HFFc6 (cell line): ENCODE results near the gene MMP20. TPM values are rescaled to one million over a fixed set of nuclear protein-coding genes. Genes with fewer than 3 reads are reported as not detected.

Source experiments
- DNase-seq: peaks from one replicate; pipeline ENCODE4 v3.0.0-alpha.2; 2018
- H3K27ac Mint-ChIP-seq: 2 replicates; pipeline ENCODE4 v1.8.0; 2020; ENCODE audit warnings: mild to moderate bottlenecking, mixed read lengths
- H3K27me3 Mint-ChIP-seq: 2 replicates; pipeline ENCODE4 v1.8.0; 2021; ENCODE audit warnings: mild to moderate bottlenecking, moderate library complexity, mixed read lengths; ENCODE audit not compliant: insufficient read depth
- H3K36me3 Mint-ChIP-seq: 2 replicates; pipeline ENCODE4 v1.8.0; 2021; ENCODE audit warnings: low read depth, mixed read lengths
- H3K4me1 Mint-ChIP-seq: 2 replicates; pipeline ENCODE4 v1.8.0; 2020; ENCODE audit warnings: low read depth, mixed read lengths
- H3K4me3 Mint-ChIP-seq: 2 replicates; pipeline ENCODE4 v1.8.0; 2020; ENCODE audit warnings: mild to moderate bottlenecking, moderate library complexity, mixed read lengths
- H3K9me3 Mint-ChIP-seq: 2 replicates; pipeline ENCODE4 v1.8.0; 2020; ENCODE audit warnings: mild to moderate bottlenecking, mixed read lengths
- total RNA-seq, 6 experiments: library from RNA; stranded (reverse); fragmentation: NEBNext Ultra II Directional; extraction: Animal tissue kit (Norgen Biotek cat#: 25700); gene quantifications; 2 replicates in 1 of 6; 3 replicates in 5 of 6; pipeline ENCODE4 v1.2.3, GENCODE V29; 2021
- TF ChIP-seq, protein P1 (sequence below): fragments of 200-600 bp; sonication (generic); IDR thresholded peaks from 2 replicates; pipeline ENCODE4 v1.5.0; 2021; ENCODE audit warnings: antibody characterized with exemption, mild to moderate bottlenecking

MMP20 gene
- total RNA-seq, 6 experiments from 2014 or later, result not detected

GRCh38 chr11:102647430-102647829, 22.3 kb upstream of the MMP20 start:
- Mint-ChIP-seq H3K4me3 (no peak overlapping the region), H3K4me1 (peaks cover 8% of the 10 kb centered on the region), H3K27me3 (peaks cover 21% of the 10 kb centered on the region), H3K9me3 (no peaks in the 10 kb centered on the region), H3K27ac (no peak overlapping the region), H3K36me3 (no peaks in the 10 kb centered on the region)
- TF ChIP-seq, protein P1, sequence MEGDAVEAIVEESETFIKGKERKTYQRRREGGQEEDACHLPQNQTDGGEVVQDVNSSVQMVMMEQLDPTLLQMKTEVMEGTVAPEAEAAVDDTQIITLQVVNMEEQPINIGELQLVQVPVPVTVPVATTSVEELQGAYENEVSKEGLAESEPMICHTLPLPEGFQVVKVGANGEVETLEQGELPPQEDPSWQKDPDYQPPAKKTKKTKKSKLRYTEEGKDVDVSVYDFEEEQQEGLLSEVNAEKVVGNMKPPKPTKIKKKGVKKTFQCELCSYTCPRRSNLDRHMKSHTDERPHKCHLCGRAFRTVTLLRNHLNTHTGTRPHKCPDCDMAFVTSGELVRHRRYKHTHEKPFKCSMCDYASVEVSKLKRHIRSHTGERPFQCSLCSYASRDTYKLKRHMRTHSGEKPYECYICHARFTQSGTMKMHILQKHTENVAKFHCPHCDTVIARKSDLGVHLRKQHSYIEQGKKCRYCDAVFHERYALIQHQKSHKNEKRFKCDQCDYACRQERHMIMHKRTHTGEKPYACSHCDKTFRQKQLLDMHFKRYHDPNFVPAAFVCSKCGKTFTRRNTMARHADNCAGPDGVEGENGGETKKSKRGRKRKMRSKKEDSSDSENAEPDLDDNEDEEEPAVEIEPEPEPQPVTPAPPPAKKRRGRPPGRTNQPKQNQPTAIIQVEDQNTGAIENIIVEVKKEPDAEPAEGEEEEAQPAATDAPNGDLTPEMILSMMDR, result no peak
- DNase-seq, result no peak

GRCh38 chr11:102643941-102644340, 18.8 kb upstream of the MMP20 start:
- no peak overlapping the region for H3K4me3 Mint-ChIP-seq
- peaks cover 10% of the 10 kb centered on the region for H3K27me3 Mint-ChIP-seq
- H3K9me3 Mint-ChIP-seq, result no peaks in the 10 kb centered on the region
- no peaks in the 10 kb centered on the region for H3K36me3 Mint-ChIP-seq
- H3K27ac Mint-ChIP-seq, result no peak overlapping the region
- DNase-seq, result no peak
- TF ChIP-seq, protein P1, result no peak
- peaks cover 8% of the 10 kb centered on the region for H3K4me1 Mint-ChIP-seq

DNA sequence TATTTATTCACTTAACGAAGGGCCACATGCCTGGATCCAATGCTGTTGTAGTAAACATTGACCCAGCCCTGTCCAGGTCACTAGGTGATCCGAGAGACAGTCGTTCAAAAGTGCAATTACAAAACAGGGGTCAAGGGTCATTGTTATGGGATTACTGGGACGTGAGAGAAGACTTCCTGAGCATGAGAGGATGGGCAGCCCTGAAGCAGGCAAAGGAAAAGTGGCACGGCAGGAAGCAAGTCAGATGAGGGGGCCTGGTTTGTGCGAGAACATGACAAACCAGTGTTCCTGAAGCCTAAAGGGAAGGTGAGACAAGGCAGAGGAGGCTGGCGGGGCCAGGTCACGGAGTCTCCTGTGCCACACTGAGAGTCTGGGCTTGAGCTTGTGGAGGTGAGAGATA, 15.8 kb upstream of the MMP20 start:
- Mint-ChIP-seq H3K9me3 (no peaks in the 10 kb centered on the region), H3K27ac (no peak overlapping the region), H3K4me3 (no peak overlapping the region), H3K4me1 (no peaks in the 10 kb centered on the region), H3K36me3 (no peaks in the 10 kb centered on the region), H3K27me3 (peaks cover 27% of the 10 kb centered on the region)
- no peak for DNase-seq
- TF ChIP-seq, protein P1, result no peak

DNA sequence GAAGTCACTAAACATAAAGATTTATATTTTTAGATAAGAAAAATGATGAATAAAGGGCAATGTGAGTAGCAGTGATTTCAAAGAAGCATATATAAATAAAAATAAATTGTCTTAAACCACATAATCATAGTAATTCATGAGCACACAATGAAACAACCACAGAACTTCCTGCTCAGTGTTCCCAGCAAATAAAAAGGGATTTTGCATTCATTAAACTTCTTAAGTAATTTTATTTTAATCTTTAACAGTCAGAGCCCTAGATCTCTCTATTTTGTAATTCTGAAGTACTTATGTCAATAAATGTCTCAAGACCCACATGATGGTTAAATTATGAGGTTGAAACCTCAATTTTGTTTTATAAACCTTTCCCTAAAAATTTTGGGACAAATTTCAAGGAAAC, 14.5 kb upstream of the MMP20 start:
- TF ChIP-seq, protein P1, result no peak
- Mint-ChIP-seq H3K4me3 (no peak overlapping the region), H3K4me1 (no peaks in the 10 kb centered on the region), H3K27me3 (peaks cover 27% of the 10 kb centered on the region), H3K27ac (no peak overlapping the region), H3K36me3 (no peaks in the 10 kb centered on the region), H3K9me3 (no peaks in the 10 kb centered on the region)
- DNase-seq, result no peak

- Mint-ChIP-seq H3K4me1 (no peaks in the 10 kb centered on the region), H3K27ac (no peak overlapping the region), H3K4me3 (no peak overlapping the region), H3K36me3 (no peaks in the 10 kb centered on the region), H3K9me3 (no peaks in the 10 kb centered on the region), H3K27me3 (peaks cover 21% of the 10 kb centered on the region)
- DNase-seq, result no peak
- TF ChIP-seq, protein P1, result no peak
These were observed 12.6 kb upstream of the MMP20 start for GRCh38 chr11:102637731-102638130.
